ENCODE measurements around the gene MARCHF4. TPM values are rescaled to one million over a fixed set of nuclear protein-coding genes. Genes with fewer than 3 reads are reported as not detected.

MARCHF4 gene
- 0.15 and 1.2 TPM in 2 replicates for total RNA-seq

GRCh38 chr2:216371721-216372702 is at the start of gene MARCHF4:
Gene MARCHF4 (minus strand): TSS chr2:216372483. CDS start chr2:216370260, 2,223 bp downstream.
- peak; percentile 36 for DNase-seq (ENCODE audit: low read depth)

- no peak for DNase-seq (ENCODE audit: low read depth)
These were observed 48.3 kb upstream of the MARCHF4 start for GRCh38 chr2:216420367-216421101.

GRCh38 chr2:216418981-216419380 is 46.7 kb upstream of the MARCHF4 start:
- DNase-seq (ENCODE audit: low read depth): no peak

- no peak for DNase-seq (ENCODE audit: low read depth)
These were observed 44.5 kb upstream of the MARCHF4 start for GRCh38 chr2:216416571-216417307.

GRCh38 chr2:216415541-216415940 is 43.3 kb upstream of the MARCHF4 start:
- DNase-seq (ENCODE audit: low read depth): no peak

- DNase-seq (ENCODE audit: low read depth): no peak
These were observed 42.6 kb upstream of the MARCHF4 start for GRCh38 chr2:216414772-216415319.

GRCh38 chr2:216413882-216414281 is 41.6 kb upstream of the MARCHF4 start:
- DNase-seq (ENCODE audit: low read depth): no peak

- peak; percentile 92 for DNase-seq (ENCODE audit: low read depth)
These were observed 40.0 kb upstream of the MARCHF4 start, which contains the start of gene SMARCAL1 for GRCh38 chr2:216412022-216412999. Gene SMARCAL1 (plus strand): TSS chr2:216412484. CDS start chr2:216414705, 2,221 bp downstream.

- no peak for DNase-seq (ENCODE audit: low read depth)
These were observed 38.3 kb upstream of the MARCHF4 start for GRCh38 chr2:216410550-216410949.

GRCh38 chr2:216408426-216409290 is 36.4 kb upstream of the MARCHF4 start:
- no peak for DNase-seq (ENCODE audit: low read depth)

- DNase-seq (ENCODE audit: low read depth): no peak
These were observed 34.5 kb upstream of the MARCHF4 start for GRCh38 chr2:216406826-216407225.

- no peak for DNase-seq (ENCODE audit: low read depth)
These were observed 33.3 kb upstream of the MARCHF4 start for GRCh38 chr2:216405588-216405987.

- peak; percentile 15 for DNase-seq (ENCODE audit: low read depth)
These were observed 31.8 kb upstream of the MARCHF4 start for GRCh38 chr2:216404010-216404618.

GRCh38 chr2:216402751-216403150 is 30.5 kb upstream of the MARCHF4 start:
- DNase-seq (ENCODE audit: low read depth): no peak

- no peak for DNase-seq (ENCODE audit: low read depth)
These were observed 27.3 kb upstream of the MARCHF4 start for GRCh38 chr2:216399621-216400020.

GRCh38 chr2:216394881-216395280 is 22.6 kb upstream of the MARCHF4 start:
- no peak for DNase-seq (ENCODE audit: low read depth)

- DNase-seq (ENCODE audit: low read depth): no peak
These were observed 20.9 kb upstream of the MARCHF4 start for GRCh38 chr2:216392945-216393840.

Data from renal cortical epithelial cell (primary cell).